ENCODE results near the gene CGB3.

DNA sequence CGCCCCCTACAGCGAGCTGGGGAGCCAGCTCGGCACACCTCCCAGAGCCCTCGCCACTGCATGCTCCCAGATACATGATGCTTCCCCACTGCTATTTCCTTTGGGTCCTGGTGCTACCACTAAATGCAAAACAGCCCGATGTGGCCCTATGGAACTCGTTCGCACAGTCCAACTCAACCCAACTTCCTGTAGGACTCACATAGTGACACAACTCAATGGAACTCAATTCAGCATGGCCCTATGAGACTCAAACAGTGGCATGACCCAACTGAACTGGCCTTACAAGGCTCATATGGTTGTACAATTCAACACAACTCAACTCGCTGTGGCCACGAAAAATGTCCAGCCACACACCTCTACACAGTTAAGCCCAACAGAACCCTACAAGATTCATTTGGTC is 44.9 kb upstream of the CGB3 start:
- no peak for TF ChIP-seq EZH2 (IDR thresholded peaks at IDR 0.05)
- TF ChIP-seq, protein P1, sequence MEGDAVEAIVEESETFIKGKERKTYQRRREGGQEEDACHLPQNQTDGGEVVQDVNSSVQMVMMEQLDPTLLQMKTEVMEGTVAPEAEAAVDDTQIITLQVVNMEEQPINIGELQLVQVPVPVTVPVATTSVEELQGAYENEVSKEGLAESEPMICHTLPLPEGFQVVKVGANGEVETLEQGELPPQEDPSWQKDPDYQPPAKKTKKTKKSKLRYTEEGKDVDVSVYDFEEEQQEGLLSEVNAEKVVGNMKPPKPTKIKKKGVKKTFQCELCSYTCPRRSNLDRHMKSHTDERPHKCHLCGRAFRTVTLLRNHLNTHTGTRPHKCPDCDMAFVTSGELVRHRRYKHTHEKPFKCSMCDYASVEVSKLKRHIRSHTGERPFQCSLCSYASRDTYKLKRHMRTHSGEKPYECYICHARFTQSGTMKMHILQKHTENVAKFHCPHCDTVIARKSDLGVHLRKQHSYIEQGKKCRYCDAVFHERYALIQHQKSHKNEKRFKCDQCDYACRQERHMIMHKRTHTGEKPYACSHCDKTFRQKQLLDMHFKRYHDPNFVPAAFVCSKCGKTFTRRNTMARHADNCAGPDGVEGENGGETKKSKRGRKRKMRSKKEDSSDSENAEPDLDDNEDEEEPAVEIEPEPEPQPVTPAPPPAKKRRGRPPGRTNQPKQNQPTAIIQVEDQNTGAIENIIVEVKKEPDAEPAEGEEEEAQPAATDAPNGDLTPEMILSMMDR (IDR thresholded peaks at IDR 0.05), result no peak
- TF ChIP-seq EZH2phosphoT487 (IDR thresholded peaks at IDR 0.05), result no peak
